HCT116 (cell line): ENCODE data around the gene SIT1. TPM values are rescaled to one million over a fixed set of nuclear protein-coding genes. Genes with fewer than 3 reads are reported as not detected.

ENCODE experiments used
- ATAC-seq: fragments of 200-7000 bp; cut with Tn5 transposase; 2 replicates; pipeline ENCODE4 v1.9.1; 2020; ENCODE audit warnings: mild to moderate bottlenecking, moderate library complexity
- BruUV-seq: library from RNA; stranded (reverse); fragments of 400-500 nt; replicated peaks from 2 replicates; lab custom pipeline; 2021; lab: Mats Ljungman, UMichigan
- CTCF ChIA-PET: fragments of 300-600 bp; sonication (Branson Sonifier 250); formaldehyde crosslinking; loops from one replicate; lab custom pipeline; 2021; ENCODE audit warnings: antibody characterized with exemption; lab: Charles Lee
- POLR2A ChIA-PET: fragments of 300-600, 350-600 bp; sonication (Branson Sonifier 250); formaldehyde crosslinking; loops from one replicate; lab custom pipeline; 2021; ENCODE audit warnings: antibody characterized with exemption; lab: Charles Lee
- RAD21 ChIA-PET, 2 experiments: fragments of 300-600 bp; sonication (Branson Sonifier 250); formaldehyde crosslinking; loops; one replicate each; lab custom pipeline; 2023; ENCODE audit warnings: low total read pairs in 2 of 2; ENCODE audit not compliant: uncharacterized antibody in 2 of 2, unreplicated experiment in 2 of 2, low non-redundant PET in 1 of 2; lab: Charles Lee
- DNase-seq: peaks from one replicate; pipeline ENCODE4 v3.0.0-alpha.2; 2010; ENCODE audit warnings: low read depth, low spot score
- H2AFZ ChIP-seq: fragments of 200-600 bp; shearing (Covaris generic), sonication (generic); 2 replicates; pipeline ENCODE4 v1.6.1; 2017; ENCODE audit warnings: low read depth, mixed run types, mixed read lengths, antibody characterized with exemption, low read length; ENCODE audit not compliant: poor library complexity, severe bottlenecking
- H3K27ac ChIP-seq: 2 replicates; pipeline ENCODE4 v1.5.1; 2012; ENCODE audit warnings: low read depth, low read length
- H3K27me3 ChIP-seq: fragments of 200-600 bp; sonication (generic); 2 replicates; pipeline ENCODE4 v1.6.1; 2016; ENCODE audit warnings: mixed run types, low read length, mixed read lengths; ENCODE audit not compliant: insufficient read depth
- H3K36me3 ChIP-seq, 2 experiments: fragments of 200-500 bp in 1 of 2; fragments of 200-600 bp in 1 of 2; sonication (Bioruptor generic) in 1 of 2; sonication (generic) in 1 of 2; 2 replicates each; pipeline versions ENCODE4 v1.5.1 to v1.6.1; 2014 to 2016; ENCODE audit warnings: low read length in 2 of 2, inconsistent platforms in 1 of 2, mixed read lengths in 1 of 2, mixed run types in 1 of 2; ENCODE audit not compliant: insufficient read depth in 2 of 2, control insufficient read depth in 1 of 2
- H3K4me1 ChIP-seq, 2 experiments: fragments of 200-600 bp in 1 of 2; sonication (generic) in 1 of 2; 2 replicates each; pipeline versions ENCODE4 v1.5.1 to v1.6.1; 2012 to 2017; ENCODE audit warnings: low read length in 2 of 2, inconsistent platforms in 1 of 2, mild to moderate bottlenecking in 1 of 2, mixed read lengths in 1 of 2, mixed run types in 1 of 2, moderate library complexity in 1 of 2; ENCODE audit not compliant: insufficient read depth in 2 of 2, control insufficient read depth in 1 of 2
- H3K4me2 ChIP-seq: fragments of 200-600 bp; sonication (generic); 2 replicates; pipeline ENCODE4 v1.6.1; 2017; ENCODE audit warnings: mixed run types, low read length, mixed read lengths
- H3K4me3 ChIP-seq, 2 experiments: fragments of 200-600 bp in 1 of 2; sonication (generic) in 1 of 2; replicated peaks in 1 of 2; 2 replicates each; pipeline ENCODE4 v1.5.1; 2011 to 2016; ENCODE audit warnings: low read length in 2 of 2, control low read depth in 1 of 2, low read depth in 1 of 2, mild to moderate bottlenecking in 1 of 2, mixed read lengths in 1 of 2, mixed run types in 1 of 2
- H3K79me2 ChIP-seq: fragments of 200-600 bp; sonication (generic); 2 replicates; pipeline ENCODE4 v1.6.1; 2017; ENCODE audit warnings: mild to moderate bottlenecking, mixed run types, low read length, moderate library complexity, mixed read lengths; ENCODE audit not compliant: insufficient read depth
- H3K9ac ChIP-seq: fragments of 200-600 bp; sonication (generic); 2 replicates; pipeline ENCODE4 v1.6.1; 2016; ENCODE audit warnings: low read length, mixed read lengths
- H3K9me2 ChIP-seq: fragments of 200-600 bp; sonication (generic), shearing (Covaris generic); 2 replicates; pipeline ENCODE4 v1.6.1; 2017; ENCODE audit warnings: mixed run types, mild to moderate bottlenecking, moderate library complexity; ENCODE audit not compliant: insufficient read depth
- H3K9me3 ChIP-seq, 2 experiments: fragments of 200-500 bp in 1 of 2; fragments of 200-600 bp in 1 of 2; sonication (Bioruptor generic) in 1 of 2; sonication (generic) in 1 of 2; 2 replicates each; pipeline ENCODE4 v1.6.1; 2014 to 2017; ENCODE audit warnings: low read length in 2 of 2, mixed read lengths in 2 of 2, inconsistent platforms in 1 of 2, low read depth in 1 of 2, mild to moderate bottlenecking in 1 of 2, mixed run types in 1 of 2, moderate library complexity in 1 of 2; ENCODE audit not compliant: control insufficient read depth in 1 of 2, insufficient read depth in 1 of 2
- H4K20me1 ChIP-seq: fragments of 200-600 bp; sonication (generic), shearing (Covaris generic); 2 replicates; pipeline ENCODE4 v1.6.1; 2017; ENCODE audit warnings: mixed run types, mild to moderate bottlenecking, moderate library complexity; ENCODE audit not compliant: insufficient read depth
- CBX3 ChIP-seq: IDR thresholded peaks from 2 replicates; pipeline ENCODE4 v1.6.1; 2012; ENCODE audit warnings: low read depth
- EGR1 ChIP-seq: IDR thresholded peaks from 2 replicates; pipeline ENCODE4 v1.6.1; 2012; ENCODE audit warnings: low read depth
- FOSL1 ChIP-seq: IDR thresholded peaks from 2 replicates; pipeline ENCODE4 v1.6.1; 2012; ENCODE audit warnings: low read depth
- JUND ChIP-seq: IDR thresholded peaks from 2 replicates; pipeline ENCODE4 v1.6.1; 2012
- MAX ChIP-seq: IDR thresholded peaks from 2 replicates; pipeline ENCODE4 v1.6.1; 2012
- SIN3A ChIP-seq: IDR thresholded peaks from 2 replicates; pipeline ENCODE4 v1.6.1; 2012; ENCODE audit warnings: low read depth
- SRF ChIP-seq: IDR thresholded peaks from 2 replicates; pipeline ENCODE4 v1.6.1; 2012; ENCODE audit warnings: low read depth
- ZFX ChIP-seq: fragments of 450-650 bp; IDR thresholded peaks from 2 replicates; pipeline ENCODE4 v1.6.1; 2017
- ZNF274 ChIP-seq: fragments of 200-500 bp; sonication (Bioruptor generic); IDR thresholded peaks from 2 replicates; pipeline ENCODE4 v1.6.1; 2014; ENCODE audit warnings: mild to moderate bottlenecking, low read depth, low read length, inconsistent platforms
- intact Hi-C: fragments of 100-400 bp; cut with micrococcal nuclease; formaldehyde crosslinking; loops from 2 replicates; pipeline ENCODE4 v1.10.0; 2022
- total RNA-seq: library from RNA; stranded (reverse); gene quantifications from one replicate; pipeline ENCODE4 v1.2.1, GENCODE V29; 2021; ENCODE audit not compliant: unreplicated experiment
- TF ChIP-seq, protein P1 (sequence below): IDR thresholded peaks from 2 replicates; pipeline ENCODE4 v1.6.1; 2011; ENCODE audit warnings: mild to moderate bottlenecking, low read length, moderate library complexity; ENCODE audit not compliant: insufficient replicate concordance; ENCODE audit errors: extremely low read depth

SIT1 gene
- total RNA-seq, 1 experiment from 2014 or later = not detected

- Histone ChIP-seq H3K4me3 (no peak within 1 kb of the TSS), H3K4me1 (no peaks in the 10 kb centered on the region), H3K27ac (no peak within 1 kb of the TSS)
- ATAC-seq = no peak
- no peak for TF ChIP-seq JUND
- TF ChIP-seq SIN3A = no peak
- TF ChIP-seq EGR1 = no peak
- no peak for TF ChIP-seq MAX
- no peak for TF ChIP-seq CBX3
- TF ChIP-seq ZFX = no peak
- TF ChIP-seq ZNF274 = no peak
- TF ChIP-seq FOSL1 = no peak
- TF ChIP-seq, protein P1, sequence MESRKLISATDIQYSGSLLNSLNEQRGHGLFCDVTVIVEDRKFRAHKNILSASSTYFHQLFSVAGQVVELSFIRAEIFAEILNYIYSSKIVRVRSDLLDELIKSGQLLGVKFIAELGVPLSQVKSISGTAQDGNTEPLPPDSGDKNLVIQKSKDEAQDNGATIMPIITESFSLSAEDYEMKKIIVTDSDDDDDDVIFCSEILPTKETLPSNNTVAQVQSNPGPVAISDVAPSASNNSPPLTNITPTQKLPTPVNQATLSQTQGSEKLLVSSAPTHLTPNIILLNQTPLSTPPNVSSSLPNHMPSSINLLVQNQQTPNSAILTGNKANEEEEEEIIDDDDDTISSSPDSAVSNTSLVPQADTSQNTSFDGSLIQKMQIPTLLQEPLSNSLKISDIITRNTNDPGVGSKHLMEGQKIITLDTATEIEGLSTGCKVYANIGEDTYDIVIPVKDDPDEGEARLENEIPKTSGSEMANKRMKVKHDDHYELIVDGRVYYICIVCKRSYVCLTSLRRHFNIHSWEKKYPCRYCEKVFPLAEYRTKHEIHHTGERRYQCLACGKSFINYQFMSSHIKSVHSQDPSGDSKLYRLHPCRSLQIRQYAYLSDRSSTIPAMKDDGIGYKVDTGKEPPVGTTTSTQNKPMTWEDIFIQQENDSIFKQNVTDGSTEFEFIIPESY = no peak
- no peak for TF ChIP-seq SRF
- TF ChIP-seq, all 23 proteins: peak for 0
- no peak for DNase-seq
- BruUV-seq = no TSS peak
- POLR2A ChIA-PET = no interaction called here
- RAD21 ChIA-PET = no interaction called here
- Histone ChIP-seq H3K79me2 (no peaks in the 10 kb centered on the region), H4K20me1 (no peaks in the 10 kb centered on the region), H3K27me3 (no peaks in the 10 kb centered on the region), H2AFZ (no peak within 1 kb of the TSS), H3K9me2 (no peaks in the 10 kb centered on the region), H3K36me3 (no peaks in the 10 kb centered on the region), H3K9me3 (no peaks in the 10 kb centered on the region), H3K4me2 (no peak within 1 kb of the TSS), H3K9ac (no peak within 1 kb of the TSS)
- CTCF ChIA-PET = no interaction called here
- intact Hi-C loops = no loop called here
Measured at GRCh38 chr9:35618325-35618727, 32.4 kb downstream of the SIT1 start, which contains the start of gene CD72. TSS of gene CD72 (minus strand) at chr9:35618413. CDS start at chr9:35618303, 110 bp downstream.

- intact Hi-C loops = no loop called here
- ATAC-seq = no peak
- H3K36me3 ChIP-seq = no peaks in the 10 kb centered on the region
- H4K20me1 ChIP-seq = no peaks in the 10 kb centered on the region
- TF ChIP-seq JUND (no peak), EGR1 (no peak)
- no peaks in the 10 kb centered on the region for H3K27me3 ChIP-seq
- H3K79me2 ChIP-seq = no peaks in the 10 kb centered on the region
- no peaks in the 10 kb centered on the region for H3K9me3 ChIP-seq
- no peak overlapping the region for H3K9ac ChIP-seq
- ChIA-PET POLR2A (no interaction called here), CTCF (no interaction called here), RAD21 (no interaction called here)
- H3K4me3 ChIP-seq = no peak overlapping the region
- H3K4me2 ChIP-seq = no peak overlapping the region
- H3K9me2 ChIP-seq = no peaks in the 10 kb centered on the region
- BruUV-seq = no TSS peak
- no peak overlapping the region for H2AFZ ChIP-seq
- H3K4me1 ChIP-seq = no peaks in the 10 kb centered on the region
- DNase-seq = no peak
- H3K27ac ChIP-seq = no peak overlapping the region
Measured at GRCh38 chr9:35617548-35617947, 33.2 kb downstream of the SIT1 start.
